Activated gamma-delta T cell treated with Interleukin-2 at 50 U/mL for 16 hours (primary cell): ENCODE data around the gene FOXO1.

Experiments
- DNase-seq: peaks from one replicate; pipeline ENCODE4 v3.0.0-alpha.2; 2020

FOXO1 gene

DNA sequence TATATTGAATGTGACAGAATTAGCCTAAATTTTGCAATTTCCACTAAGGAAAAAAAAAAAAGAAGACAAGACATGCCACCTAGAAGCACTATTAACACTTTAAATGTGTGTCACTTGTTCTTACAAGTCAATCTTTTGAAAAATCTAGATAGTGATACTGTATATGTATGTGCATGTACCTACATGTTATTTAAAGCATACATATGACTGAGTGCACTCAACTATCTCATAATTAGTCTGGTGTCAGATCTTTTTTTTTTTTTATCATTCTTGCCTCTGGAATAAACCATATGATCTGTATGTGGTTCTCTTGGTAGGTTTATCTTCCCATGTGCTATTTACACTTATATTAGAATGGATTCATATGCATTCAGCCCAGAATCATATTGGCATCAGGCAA, 62.3 kb downstream of the FOXO1 start:
- no peak for DNase-seq

DNA sequence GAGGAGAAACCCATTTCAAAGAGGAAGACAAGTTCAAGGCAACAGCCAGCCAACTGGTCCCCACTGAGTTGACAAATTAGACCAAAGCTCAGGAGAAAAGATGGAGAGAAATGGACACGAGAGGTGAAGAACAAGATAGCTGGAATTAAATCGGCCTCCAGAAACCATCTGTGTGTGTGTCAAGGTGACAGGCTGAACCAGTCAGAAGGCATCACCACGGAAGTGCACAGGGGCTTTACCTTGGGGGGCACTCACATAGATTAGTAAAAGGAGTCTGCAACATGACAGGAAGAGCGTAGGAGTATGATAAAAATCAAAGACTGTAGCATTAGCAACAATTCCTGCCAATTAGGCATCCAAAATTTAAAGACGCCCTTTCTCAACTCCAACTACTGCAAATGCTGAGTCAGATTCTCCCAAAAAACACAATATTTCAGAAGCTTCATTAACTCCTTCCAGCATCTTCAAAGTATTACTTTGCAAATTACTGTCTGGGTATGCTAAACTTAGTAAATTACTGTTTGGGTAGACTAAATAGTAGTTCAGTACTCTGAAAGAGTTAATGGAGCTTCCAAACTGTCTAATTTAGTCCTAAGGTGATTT, 66.2 kb downstream of the FOXO1 start:
- DNase-seq: peak; percentile 9

DNA sequence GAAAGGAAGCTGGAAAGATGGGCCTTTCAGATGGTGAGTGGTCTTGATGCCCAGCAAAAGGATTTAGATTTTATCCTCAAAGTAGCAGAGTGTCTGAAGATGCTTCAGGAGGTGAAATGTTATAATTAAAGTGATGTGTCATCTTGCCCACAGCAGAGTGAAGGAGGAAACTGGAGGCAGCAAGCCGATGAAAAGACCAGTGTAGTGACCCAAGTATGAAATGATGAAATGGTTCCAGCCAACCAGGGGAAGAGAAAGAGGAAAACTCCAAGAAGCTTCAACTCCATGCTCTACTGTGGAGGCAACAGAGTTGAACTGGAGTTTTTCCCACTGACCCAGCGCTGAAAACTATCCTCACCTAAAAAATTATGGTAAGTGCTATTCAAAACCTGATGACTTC, 66.7 kb downstream of the FOXO1 start:
- DNase-seq: no peak

DNA sequence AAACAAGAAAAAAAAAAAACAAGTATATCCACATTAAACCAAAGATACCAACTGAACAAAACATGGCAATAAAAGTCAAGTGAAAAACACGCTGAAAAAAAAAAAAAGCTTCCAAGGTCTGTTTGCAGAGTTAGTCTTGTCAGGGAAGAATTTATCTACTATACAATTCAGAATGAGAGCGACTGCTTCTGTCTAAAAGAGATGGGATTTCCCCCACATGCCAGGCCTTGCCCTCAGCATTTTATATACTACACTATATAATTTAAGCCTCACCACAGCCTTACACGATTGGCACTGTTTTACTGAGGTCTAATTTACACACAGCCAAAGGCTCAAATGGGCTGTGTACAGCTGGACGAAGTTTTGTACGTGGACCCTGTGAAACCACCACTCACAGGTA, 67.3 kb downstream of the FOXO1 start:
- no peak for DNase-seq

DNA sequence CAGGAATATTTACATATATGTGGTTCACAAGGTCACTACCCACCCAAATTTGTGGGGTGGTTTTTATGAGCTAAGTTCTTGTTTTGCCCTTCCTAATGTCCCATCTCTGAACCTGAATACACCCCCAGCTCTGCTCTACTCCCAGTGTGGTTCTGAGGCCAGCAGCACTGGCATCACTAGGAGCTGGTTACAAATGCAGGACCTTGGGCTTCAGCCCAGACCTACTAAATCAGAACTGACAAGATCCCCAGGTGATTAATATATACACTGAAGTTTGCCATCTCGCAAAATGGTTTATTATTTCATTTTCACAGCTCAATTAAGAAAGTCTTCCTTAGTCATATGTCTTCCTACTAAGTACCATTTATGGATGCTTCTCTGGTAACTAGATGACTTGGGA, 67.9 kb downstream of the FOXO1 start:
- DNase-seq: no peak

DNA sequence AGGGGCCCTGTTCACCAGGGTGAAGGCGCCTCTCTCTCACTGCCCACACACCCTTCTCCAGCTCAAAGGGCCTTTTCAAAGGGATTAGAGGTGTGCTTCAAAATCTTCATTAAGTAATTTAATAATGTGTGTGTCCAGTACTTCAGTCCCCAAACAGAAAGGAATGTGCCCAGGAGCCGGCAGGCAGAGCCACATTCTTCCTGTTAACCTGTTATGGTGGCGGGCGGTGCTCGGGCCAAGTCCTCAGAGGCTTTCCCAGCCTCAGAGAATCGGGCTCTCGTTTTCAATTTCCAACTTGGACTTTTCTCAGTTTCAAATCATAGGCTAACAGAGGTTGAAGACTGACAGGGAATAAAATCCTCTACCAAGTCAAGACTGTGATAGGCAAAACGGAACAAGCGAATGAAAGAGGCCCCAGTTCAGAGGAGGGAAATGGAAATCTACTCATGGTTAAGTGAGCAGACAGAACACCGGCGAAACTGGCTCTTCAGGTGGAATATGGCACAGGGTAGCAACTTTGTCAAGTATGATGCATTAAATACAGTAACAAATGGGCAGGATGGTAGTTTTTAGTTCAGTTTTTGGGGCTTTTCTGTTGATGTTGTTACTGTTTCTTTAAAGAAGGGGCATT, 68.6 kb downstream of the FOXO1 start:
- no peak for DNase-seq

DNA sequence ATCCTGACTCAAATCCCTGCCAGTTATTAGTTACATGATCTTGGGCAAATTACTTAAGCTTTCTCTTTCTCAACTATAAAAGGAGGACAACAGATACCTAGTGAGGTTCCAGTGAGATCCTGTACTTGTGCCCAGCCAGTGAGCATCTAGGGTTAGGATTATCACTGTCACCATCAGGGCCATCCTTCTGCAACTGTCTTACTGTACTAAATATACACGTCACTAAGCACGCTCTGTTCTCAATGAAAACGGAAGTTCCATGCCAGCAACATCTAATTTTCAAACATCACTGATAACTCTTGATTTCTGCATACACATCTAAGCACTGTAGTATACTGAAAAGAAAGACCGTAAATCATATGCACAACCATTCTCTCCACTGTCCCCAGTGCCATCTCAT, 70.0 kb downstream of the FOXO1 start:
- DNase-seq: no peak

DNA sequence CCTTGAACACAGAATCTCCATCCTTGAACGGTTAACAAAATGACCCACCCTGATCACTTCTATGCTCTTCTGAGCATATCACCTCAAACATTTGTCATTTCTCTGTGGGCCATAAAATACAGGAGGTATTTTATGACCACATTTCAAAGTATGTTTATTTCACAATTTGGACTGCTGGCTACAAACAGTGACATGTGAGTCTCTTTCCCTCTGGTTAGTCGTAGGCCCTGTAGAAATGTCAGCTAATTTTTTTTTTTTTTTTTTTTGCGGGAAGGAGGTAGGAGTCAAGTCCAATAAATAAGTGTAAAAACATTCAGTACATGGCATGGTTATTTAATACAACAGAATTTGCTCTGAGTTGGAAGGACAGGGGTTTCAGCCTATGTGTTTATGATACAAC, 70.7 kb downstream of the FOXO1 start:
- DNase-seq: no peak

DNA sequence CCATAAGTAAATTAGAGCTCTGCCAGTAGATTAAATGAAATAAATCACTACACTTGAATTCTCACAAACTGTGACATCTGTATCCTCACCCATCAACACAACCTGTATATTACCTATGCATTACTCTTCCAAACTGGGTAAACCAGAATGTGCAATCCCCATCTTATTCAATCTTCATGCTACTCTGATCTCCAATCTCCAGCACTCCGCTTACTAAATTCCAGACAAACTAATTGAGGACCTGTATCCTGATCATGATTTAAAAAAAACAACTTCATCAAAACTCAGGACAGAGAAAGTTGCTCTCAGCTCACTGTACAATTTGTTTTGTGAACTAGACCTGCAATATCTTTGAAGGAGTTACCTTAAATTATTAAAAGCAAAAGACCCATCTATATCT, 74.4 kb downstream of the FOXO1 start:
- no peak for DNase-seq

DNA sequence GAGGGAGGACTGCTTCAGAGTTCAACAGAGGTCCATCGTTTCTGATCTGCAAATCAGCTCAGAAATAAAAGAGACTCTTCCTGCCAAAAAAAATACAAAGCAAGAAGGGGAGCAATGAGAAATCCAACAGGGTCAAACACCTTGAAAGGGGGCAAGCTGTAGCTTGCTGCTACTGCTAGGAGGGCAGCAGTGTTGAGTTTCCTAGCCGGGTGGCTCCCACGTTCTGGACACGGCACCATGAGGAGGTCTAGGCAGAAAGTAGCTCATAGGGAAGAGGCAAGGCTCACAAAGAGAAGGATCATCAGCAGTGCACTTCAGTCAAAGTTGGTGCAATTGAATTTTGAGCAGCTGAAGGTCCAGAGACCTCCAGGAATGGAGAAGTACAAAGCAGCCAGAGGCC, 75.3 kb downstream of the FOXO1 start:
- no peak for DNase-seq

DNA sequence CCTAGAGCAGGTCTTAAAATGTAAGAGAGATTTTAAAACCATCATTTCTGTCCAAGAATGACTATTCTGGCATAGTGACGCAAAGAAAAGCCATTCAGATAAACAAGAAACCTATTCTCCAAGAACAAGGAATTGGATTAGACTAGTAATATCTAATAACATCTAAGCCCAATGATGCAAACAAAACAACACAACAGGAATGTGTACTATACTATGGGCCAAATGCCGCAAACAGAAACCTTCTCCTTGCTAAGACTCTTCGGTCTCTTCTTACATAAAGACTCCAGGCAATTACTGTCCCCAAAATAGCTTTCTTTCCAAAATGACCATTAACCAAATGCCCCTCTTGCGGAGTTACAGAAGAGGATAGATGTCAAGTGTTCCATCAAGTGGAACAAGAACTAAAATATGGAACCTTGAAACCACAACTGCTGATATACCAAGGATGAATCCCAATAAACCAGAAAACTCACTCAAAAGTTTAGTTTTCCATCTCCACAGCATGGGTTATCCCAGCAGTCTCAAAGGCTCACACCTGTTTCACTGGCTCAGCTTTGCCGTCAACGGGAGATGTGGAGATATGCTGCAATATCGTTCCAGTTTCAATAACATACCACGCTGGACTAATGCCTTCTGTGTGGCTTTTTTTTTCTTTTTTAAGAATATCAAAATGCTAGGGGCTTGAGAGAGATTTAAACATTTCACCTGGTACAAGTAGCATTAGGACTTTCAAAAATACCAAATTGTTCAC, 76.2 kb downstream of the FOXO1 start:
- no peak for DNase-seq

DNA sequence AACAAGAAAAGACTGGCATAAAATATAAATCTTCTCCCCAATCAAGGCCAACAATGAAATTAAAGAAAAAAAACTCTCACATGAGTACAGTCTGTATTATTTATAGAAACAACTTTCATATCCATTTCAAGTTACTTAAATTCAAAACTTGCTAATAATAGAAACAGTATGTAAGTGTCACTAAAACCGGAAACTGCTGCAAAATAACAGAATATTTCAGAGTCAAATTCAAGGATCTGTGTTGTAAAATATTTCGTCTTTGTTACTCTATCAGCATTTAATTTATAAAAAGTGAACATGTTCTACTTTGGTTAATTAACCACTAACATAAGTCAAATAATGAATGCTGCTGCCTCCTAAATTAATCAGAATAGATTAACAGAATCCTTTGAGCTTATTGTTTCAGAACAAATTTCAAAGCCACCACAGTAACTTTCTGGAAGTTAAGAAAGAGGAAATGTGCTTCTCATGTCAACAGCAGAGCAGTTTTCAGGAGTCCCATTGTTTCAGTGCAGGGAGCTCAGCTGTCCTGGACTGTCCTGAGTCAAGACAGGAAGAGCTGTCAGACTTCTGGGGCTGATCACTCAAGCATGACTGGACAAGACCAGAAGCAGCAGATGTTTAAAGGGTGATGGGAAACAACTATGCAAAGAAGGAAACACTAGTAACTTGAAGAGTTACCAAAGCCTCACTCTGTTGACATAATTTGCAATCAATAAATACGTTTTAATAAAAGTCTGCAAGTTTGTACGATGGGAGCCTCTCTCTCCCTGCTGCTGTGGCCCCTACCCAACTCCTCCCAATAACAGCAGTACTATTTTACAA, 76.9 kb downstream of the FOXO1 start:
- DNase-seq: no peak

DNA sequence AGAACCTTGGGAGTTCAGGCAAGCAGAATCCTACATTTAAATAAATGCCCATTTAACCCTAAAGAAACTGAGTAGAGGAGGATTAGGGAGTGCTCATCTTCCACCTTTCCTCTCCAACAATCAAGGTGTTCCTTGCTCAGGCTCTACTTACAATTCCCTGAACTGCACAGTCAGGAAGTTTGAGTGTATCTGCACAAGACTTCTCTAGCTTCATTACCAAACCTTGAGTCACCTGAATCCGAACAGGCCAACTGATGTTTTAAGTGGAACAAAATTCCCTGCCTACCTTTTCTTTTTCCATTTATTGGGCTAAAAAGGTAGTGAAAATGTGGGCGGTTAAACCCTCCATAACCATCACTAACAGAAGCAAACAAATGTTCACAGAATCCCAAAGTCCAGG, 78.3 kb downstream of the FOXO1 start:
- no peak for DNase-seq

DNA sequence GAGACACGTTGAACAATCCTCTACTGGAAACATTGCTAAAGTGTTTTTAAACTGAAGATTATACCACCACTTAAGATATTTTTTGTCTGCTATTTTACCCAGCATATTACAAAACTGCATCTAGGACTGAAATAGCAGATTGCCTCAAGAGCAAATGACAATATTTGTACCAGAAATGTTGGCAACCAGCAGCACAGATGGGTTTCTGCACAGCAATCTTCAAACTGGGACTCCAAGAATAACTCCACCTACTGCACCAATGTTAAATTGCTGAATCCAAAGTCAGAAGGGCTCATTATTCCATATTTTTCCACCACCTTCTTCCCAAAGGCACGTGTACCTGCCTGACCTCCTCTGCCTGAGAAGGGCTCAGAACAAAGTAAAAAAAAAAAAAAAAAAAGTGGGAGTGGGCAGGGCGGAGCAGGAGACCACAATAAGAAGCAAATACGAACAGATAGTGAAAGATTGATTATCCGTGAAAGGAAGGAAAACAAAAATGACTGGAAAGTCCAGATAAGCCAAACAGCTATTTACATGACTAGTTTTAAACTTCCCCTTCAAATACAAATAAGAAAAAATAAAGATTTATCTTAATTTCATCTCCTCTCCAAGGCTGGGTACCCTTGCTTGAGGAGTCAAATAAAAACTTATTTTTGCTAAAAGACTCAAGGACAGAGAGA, 79.4 kb downstream of the FOXO1 start:
- no peak for DNase-seq

DNA sequence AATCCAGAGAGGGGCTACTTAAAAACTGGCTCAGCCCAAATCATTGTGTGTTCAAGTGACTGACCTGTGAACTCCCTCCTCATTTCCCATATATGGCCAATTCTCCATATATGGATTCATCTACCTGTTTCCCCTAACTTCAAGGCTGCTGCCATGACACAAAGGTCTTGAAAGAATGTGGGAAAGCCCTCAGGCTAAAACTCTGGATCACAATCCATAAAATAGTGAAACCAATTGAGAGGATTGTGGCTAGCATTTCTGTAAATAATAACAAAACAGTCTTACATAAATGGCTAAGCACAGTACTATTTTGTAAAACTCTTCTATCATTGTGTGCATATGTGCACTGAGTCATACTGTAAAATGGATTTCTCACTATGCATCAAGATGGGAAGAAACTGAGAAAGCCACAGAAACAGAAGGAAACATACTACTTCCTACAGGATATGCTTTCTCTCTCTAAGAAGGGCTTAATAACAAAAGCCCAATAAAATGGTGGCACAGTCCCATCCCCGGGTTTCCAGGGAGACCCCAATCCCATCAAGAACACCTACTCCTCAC, 80.5 kb downstream of the FOXO1 start:
- no peak for DNase-seq

DNA sequence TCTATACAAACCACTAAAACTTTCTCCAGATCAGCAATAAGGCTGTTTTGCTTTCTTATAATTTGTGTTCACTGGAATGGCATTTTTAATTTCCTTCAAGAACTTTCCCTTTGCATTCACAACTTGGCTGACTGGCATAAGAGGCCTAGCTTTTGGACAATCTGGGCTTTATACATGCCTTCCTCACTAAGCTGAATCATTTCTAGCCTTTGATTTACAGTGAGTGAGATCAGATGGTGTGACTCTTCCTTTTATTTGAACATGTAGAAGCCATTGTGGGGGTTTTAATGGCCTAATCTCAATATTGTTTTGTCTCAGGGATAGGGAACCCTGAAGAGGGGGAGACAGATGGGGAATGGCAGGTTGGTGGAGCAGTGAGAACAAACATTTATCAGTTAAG, 82.7 kb downstream of the FOXO1 start:
- DNase-seq: no peak

DNA sequence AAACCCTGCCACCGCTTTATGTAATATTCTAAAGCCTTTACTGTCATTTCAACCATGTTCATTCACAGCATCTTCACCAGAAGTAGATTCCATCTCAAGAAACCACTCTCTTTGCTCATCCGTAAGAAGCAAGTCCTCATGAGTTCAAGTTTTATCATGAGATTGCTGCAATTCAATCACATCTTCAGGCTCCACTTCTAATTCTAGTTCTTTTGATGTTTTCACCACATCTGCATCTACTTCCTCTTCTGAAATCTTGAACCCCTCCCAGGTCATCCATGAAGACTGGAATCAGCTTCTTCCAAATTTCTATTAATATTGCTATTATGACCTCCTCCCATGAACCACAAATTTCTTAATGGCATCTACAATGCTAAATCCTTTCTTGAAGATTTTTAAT, 83.9 kb downstream of the FOXO1 start:
- no peak for DNase-seq

DNA sequence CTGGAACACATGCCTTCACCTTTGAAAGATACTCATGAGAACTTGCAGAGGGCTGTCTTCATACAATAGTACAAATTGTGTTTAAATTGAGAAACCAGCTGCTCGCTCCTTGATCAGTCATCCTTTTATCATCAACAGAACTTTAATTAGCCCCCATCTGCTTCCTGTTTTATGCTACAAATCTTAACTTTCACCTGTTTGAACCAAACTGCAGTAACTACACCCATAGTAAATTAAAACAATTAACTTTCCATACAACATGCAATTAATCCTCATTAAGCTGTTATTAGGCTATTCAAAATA, 85.2 kb downstream of the FOXO1 start:
- no peak for DNase-seq

DNA sequence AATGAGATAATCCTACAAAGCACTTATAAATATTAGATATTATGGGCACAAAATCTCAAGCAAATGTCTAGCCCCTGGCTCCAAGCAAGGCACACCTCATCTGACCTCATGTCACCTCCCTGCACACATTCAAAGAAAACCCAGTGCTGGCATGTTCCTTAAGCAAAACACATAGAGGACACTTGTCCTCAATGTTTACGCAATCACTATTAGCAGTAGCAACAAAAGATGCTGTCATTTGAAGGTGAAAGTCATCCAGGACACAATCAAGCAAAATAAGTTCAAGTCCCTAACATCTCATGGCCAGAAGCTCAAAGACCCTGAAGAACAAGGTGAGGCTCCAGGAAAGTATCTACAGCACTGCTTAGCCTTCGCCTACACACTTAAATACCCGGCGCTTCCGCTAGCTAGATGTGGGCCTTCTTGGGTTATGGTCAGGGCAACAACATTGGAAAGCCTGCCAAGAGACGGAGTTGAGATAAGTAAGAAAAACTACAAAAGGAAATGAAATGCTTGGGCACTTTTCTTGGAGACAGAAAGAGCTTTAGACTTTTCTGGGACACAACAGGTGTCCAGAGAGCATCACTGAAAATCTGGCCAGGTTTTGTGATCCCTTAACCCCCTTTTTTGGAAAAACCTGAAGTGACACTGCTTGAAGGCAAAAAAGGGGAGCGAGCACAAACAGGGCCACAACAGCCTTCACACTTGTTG, 85.7 kb downstream of the FOXO1 start:
- no peak for DNase-seq

DNA sequence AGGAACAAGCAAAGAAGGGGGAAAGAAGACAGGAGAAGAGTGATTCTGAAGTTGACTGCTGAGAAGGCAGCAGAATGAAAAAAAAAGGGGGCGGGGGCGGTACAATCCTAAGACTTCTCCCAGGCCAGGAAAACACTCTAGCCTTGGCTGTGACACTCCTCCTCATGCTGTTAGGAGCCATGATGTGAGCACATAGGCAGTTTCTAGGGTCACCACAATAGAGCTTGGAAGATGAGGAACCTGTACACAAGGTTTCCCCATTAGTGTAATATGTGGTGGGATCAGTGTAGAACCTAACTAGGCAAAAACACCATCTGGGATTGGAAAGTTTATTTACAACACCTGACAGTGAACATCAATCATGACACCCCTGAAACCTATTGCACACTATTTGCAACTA, 86.9 kb downstream of the FOXO1 start:
- no peak for DNase-seq

DNA sequence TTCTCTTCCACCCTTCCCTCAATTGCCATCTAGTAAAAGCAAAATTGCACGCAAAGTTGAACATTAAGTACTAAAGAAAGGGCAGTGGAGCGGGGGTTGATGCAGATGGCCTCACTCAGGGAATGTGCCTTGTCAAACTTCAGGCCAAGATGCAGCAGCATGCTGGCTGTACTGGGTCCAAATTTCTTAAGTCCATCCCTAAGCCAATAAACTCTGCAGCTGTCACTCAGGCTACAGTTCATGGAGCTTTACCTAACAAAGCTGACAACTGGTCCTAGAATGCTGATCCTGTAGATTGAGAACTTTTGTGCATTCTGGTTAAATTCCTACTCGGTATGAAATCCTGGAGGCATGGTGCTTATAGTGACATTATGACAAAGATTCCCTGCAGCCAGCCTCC, 88.4 kb downstream of the FOXO1 start:
- DNase-seq: no peak

DNA sequence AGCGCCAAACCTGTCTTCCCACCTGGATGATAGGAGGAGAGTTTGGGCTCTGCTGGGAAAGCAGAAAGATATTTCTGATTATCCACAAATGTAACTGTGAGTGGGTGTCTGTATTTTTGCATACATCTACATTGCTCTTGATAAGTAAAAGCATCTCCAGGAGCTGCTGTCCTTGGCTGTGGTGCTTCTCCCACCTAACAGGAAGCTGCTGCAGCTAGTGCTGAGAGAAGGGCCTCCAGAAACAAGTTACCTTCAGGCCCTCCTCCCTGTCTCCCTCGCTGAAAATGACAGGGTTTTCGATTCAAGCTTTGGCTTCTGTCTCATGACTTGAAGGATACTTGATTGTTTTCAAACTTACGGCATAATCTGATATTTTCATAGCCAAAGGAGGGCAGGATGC, 90.1 kb downstream of the FOXO1 start:
- DNase-seq: peak; percentile 5
